Right lobe of liver (tissue), 4 donors: ENCODE measurements around the gene AKR1D1.

ENCODE experiments used
- POLR2A ChIP-seq: fragments of 450-650 bp; IDR thresholded peaks from one replicate; pipeline ENCODE4 v1.6.1; 2017; ENCODE audit warnings: antibody characterized with exemption, mild to moderate bottlenecking
- TF ChIP-seq, protein P1 (sequence below), 4 donors: fragments of 200-600 bp in 3 of 4; fragments of 450-650 bp in 1 of 4; IDR thresholded peaks; one replicate each; pipeline versions ENCODE4 v1.5.1 to v1.8.0; 2016 to 2022; ENCODE audit warnings: antibody characterized with exemption in 4 of 4, mild to moderate bottlenecking in 2 of 4
- donor health status: DM: no; HTN: no; CAD: no.
- donor health status: DM: no; HTN: no; CAD: no.
- donor health status: DM: no; HTN: yes; CAD: no.

DNA sequence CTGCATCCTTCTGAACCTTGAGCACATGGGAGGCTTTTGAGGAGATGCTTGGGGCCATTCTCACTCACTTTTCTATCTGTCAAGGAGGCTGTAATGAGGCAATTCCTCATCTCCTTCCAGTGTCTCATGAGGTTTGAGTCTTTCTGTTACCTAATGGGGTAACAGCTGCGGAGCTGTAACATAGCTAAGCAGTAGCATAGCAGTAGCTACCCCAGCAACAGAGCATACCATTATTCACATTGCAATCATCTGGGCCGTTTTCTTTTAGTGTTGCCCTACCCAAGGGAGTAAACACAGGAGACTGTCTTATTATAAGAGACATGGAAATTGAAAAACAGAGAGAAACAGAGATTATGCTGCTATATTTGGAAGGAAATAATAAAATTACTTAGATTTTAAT is 68.7 kb downstream of the AKR1D1 start:
- TF ChIP-seq, protein P1, sequence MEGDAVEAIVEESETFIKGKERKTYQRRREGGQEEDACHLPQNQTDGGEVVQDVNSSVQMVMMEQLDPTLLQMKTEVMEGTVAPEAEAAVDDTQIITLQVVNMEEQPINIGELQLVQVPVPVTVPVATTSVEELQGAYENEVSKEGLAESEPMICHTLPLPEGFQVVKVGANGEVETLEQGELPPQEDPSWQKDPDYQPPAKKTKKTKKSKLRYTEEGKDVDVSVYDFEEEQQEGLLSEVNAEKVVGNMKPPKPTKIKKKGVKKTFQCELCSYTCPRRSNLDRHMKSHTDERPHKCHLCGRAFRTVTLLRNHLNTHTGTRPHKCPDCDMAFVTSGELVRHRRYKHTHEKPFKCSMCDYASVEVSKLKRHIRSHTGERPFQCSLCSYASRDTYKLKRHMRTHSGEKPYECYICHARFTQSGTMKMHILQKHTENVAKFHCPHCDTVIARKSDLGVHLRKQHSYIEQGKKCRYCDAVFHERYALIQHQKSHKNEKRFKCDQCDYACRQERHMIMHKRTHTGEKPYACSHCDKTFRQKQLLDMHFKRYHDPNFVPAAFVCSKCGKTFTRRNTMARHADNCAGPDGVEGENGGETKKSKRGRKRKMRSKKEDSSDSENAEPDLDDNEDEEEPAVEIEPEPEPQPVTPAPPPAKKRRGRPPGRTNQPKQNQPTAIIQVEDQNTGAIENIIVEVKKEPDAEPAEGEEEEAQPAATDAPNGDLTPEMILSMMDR (IDR thresholded peaks at IDR 0.05) = no peak
- TF ChIP-seq POLR2A = no peak
